Measurements from ENCODE around the gene CAPS. TPM values are rescaled to one million over a fixed set of nuclear protein-coding genes. Genes with fewer than 3 reads are reported as not detected.
A peak's percentile ranks its signal among the peaks of the same experiment; 100 is the strongest.

CAPS gene
- total and polyA plus RNA-seq, 12 donors: 1.3 to 14.1 (median 3.0) TPM

GRCh38 chr19:5889288-5889971 lies 24.6 kb upstream of the CAPS start:
- 47 to 56% methylated on average over 17 of the region's 17 CpGs for WGBS, 2 donors
- H3K4me3 ChIP-seq: no peak overlapping the region

GRCh38 chr19:5890099-5890498 lies 24.0 kb upstream of the CAPS start:
- Histone ChIP-seq H3K4me3 (no peak overlapping the region), H3K4me1 (peaks cover 9 to 36% (median 26%) of the 10 kb centered on the region in 9 donors), H3K27ac (no peak overlapping the region), H3K36me3 (peaks cover 0 to 11% (median 0%) of the 10 kb centered on the region in 9 donors), H3K27me3 (peaks cover 0 to 20% (median 10%) of the 10 kb centered on the region in 7 donors), H3K9me3 (no peaks in the 10 kb centered on the region)
- no peak for DNase-seq
- 52 to 58% methylated on average over 10 of the region's 10 CpGs for WGBS, 2 donors
- no peak for ATAC-seq
- TF ChIP-seq, protein P1, sequence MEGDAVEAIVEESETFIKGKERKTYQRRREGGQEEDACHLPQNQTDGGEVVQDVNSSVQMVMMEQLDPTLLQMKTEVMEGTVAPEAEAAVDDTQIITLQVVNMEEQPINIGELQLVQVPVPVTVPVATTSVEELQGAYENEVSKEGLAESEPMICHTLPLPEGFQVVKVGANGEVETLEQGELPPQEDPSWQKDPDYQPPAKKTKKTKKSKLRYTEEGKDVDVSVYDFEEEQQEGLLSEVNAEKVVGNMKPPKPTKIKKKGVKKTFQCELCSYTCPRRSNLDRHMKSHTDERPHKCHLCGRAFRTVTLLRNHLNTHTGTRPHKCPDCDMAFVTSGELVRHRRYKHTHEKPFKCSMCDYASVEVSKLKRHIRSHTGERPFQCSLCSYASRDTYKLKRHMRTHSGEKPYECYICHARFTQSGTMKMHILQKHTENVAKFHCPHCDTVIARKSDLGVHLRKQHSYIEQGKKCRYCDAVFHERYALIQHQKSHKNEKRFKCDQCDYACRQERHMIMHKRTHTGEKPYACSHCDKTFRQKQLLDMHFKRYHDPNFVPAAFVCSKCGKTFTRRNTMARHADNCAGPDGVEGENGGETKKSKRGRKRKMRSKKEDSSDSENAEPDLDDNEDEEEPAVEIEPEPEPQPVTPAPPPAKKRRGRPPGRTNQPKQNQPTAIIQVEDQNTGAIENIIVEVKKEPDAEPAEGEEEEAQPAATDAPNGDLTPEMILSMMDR (IDR thresholded peaks at IDR 0.05): no peak
- intact Hi-C loops (cut with DNase I): loop anchor here in 4 of 10 donors (5.0 to 10.0 kb wide), 4 partner anchors 63 to 88 kb away; partner anchors contain the start of gene NRTN (in 2 of the 4)

More at GRCh38 chr19:5889288-5889971, 24.6 kb upstream of the CAPS start:
- no peak overlapping the region for H3K27ac ChIP-seq
- peaks cover 4 to 29% (median 21%) of the 10 kb centered on the region in 9 donors for H3K4me1 ChIP-seq
- TF ChIP-seq, protein P1 (IDR thresholded peaks at IDR 0.05): no peak
- peaks cover 0 to 4% (median 0%) of the 10 kb centered on the region in 9 donors for H3K36me3 ChIP-seq
- intact Hi-C loops (cut with DNase I): loop anchor here in 1 of 10 donors (10.0 kb wide), 1 partner anchor 55 kb away; the partner anchor contains the start of gene FUT6
- DNase-seq (no peak), ATAC-seq (no peak)
- H3K27me3 ChIP-seq: peaks cover 0 to 20% (median 10%) of the 10 kb centered on the region in 7 donors
- no peaks in the 10 kb centered on the region for H3K9me3 ChIP-seq

- Histone ChIP-seq H3K4me3 (no peak overlapping the region), H3K36me3 (peaks cover 0 to 26% (median 11%) of the 10 kb centered on the region in 9 donors), H3K4me1 (peaks cover 9 to 50% (median 33%) of the 10 kb centered on the region in 9 donors), H3K9me3 (no peaks in the 10 kb centered on the region), H3K27ac (no peak overlapping the region), H3K27me3 (peaks cover 0 to 18% (median 10%) of the 10 kb centered on the region in 7 donors)
- DNase-seq (no peak), ATAC-seq (no peak)
- intact Hi-C loops (cut with DNase I): loop anchor here in 4 of 10 donors (5.0 to 10.0 kb wide), 4 partner anchors 64 to 89 kb away; partner anchors contain the start of gene NRTN (in 2 of the 4)
- 53 to 57% methylated on average over 4 of the region's 4 CpGs for WGBS, 2 donors
- TF ChIP-seq, protein P1 (IDR thresholded peaks at IDR 0.05): no peak
Observed at GRCh38 chr19:5891572-5891937, 22.5 kb upstream of the CAPS start.

GRCh38 chr19:5891938-5892771 lies 21.9 kb upstream of the CAPS start:
- Histone ChIP-seq H3K27me3 (peaks cover 0 to 18% (median 10%) of the 10 kb centered on the region in 7 donors), H3K27ac (peak overlapping the region in 1 of 10 donors; percentile 90), H3K4me1 (peaks cover 9 to 56% (median 33%) of the 10 kb centered on the region in 9 donors), H3K9me3 (no peaks in the 10 kb centered on the region), H3K36me3 (peaks cover 0 to 31% (median 14%) of the 10 kb centered on the region in 9 donors), H3K4me3 (no peak overlapping the region)
- TF ChIP-seq, protein P1 (IDR thresholded peaks at IDR 0.05): peak; percentile 51 to 69 (median 66)
- peak in 1 of 2 donors; percentile 57 for DNase-seq
- ATAC-seq: peak in 7 of 8 donors; percentile 29 to 61 (median 44)
- intact Hi-C loops (cut with DNase I): loop anchor here (1.0 to 10.0 kb wide), 6 partner anchors 65 to 90 kb away; partner anchors contain the start of gene NRTN (in 8 of the 10)
- WGBS, 2 donors: 7 to 8% methylated on average over 46 to 48 of the region's 48 CpGs
